ENCODE measurements around the gene CLOCK. TPM values are rescaled to one million over a fixed set of nuclear protein-coding genes. Genes with fewer than 3 reads are reported as not detected.

CLOCK gene
- total RNA-seq, 2 experiments from 2014 or later = 11.3 to 11.4 TPM

GRCh38 chr4:55517526-55518229 lies 29.0 kb downstream of the CLOCK start:
- peaks cover 14% of the 10 kb centered on the region for H3K36me3 Mint-ChIP-seq
- H3K9me3 Mint-ChIP-seq = peaks cover 7% of the 10 kb centered on the region
- no peak overlapping the region for H3K27ac Mint-ChIP-seq
- no peak overlapping the region for H3K4me3 Mint-ChIP-seq
- peaks cover 2% of the 10 kb centered on the region for H3K4me1 Mint-ChIP-seq
- H3K27me3 Mint-ChIP-seq = no peaks in the 10 kb centered on the region
- no peak for DNase-seq

DNA sequence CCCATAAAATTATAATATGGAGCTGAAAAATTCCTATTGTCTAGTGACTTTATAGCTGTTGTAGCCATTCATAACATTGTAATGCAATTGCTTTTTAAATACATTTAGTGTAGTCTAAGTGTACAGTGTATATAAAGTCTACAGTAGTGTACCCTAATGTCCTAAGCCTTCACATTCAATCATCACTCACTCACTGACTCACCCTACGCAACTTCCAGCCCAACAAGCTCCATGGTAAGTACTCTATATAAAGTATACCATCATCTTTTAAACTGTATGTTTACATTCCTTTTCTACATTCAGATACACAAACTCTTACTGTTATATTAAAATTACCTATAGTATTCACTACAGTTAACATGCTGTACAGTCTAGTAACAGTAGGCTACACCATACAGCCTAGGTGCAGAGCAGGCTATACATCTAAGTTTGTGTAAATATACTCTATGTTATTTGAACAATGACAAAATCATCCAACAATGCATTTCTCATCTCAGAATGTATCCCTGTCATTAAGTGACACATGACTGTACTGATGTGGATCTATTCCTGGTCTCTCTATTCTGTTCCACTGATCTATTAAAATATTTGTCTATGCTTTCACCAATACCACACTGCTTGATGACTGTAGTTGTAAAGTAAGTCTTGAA lies 33.7 kb downstream of the CLOCK start:
- Mint-ChIP-seq H3K27me3 (no peaks in the 10 kb centered on the region), H3K27ac (no peak overlapping the region)

GRCh38 chr4:55512077-55512476 lies 34.6 kb downstream of the CLOCK start:
- no peak overlapping the region for H3K27ac Mint-ChIP-seq
- H3K4me1 Mint-ChIP-seq = peaks cover 12% of the 10 kb centered on the region
- H3K4me3 Mint-ChIP-seq = no peak overlapping the region
- peaks cover 15% of the 10 kb centered on the region for H3K36me3 Mint-ChIP-seq
- H3K27me3 Mint-ChIP-seq = no peaks in the 10 kb centered on the region
- no peaks in the 10 kb centered on the region for H3K9me3 Mint-ChIP-seq
- DNase-seq = no peak

More for the DNA sequence above, 33.7 kb downstream of the CLOCK start:
- DNase-seq = no peak
- Mint-ChIP-seq H3K9me3 (peaks cover 1% of the 10 kb centered on the region), H3K4me1 (peaks cover 12% of the 10 kb centered on the region), H3K36me3 (peaks cover 14% of the 10 kb centered on the region), H3K4me3 (no peak overlapping the region)

DNA sequence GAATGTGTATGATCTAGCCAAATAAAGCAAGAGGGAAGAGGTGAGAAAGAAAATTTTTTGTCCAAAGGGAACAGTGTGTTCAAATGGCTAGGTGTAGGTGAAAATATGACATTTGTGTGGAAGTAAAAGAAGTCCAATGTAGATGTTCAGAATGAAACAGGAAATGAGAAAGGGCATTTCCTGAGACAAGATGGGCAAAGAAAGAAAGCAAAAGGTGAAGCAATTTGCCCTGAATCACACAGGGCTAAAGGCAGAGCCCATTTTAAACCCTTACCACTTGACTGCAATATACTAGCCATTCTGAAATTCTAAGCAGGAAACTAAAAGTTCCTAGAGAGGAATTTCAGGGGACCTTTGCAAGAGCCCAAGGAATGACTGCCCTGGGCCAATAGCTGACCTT lies 36.0 kb downstream of the CLOCK start:
- H3K4me1 Mint-ChIP-seq = peaks cover 10% of the 10 kb centered on the region
- no peak overlapping the region for H3K4me3 Mint-ChIP-seq
- no peak for DNase-seq
- no peaks in the 10 kb centered on the region for H3K9me3 Mint-ChIP-seq
- H3K27ac Mint-ChIP-seq = no peak overlapping the region
- H3K27me3 Mint-ChIP-seq = no peaks in the 10 kb centered on the region
- H3K36me3 Mint-ChIP-seq = peaks cover 15% of the 10 kb centered on the region

DNA sequence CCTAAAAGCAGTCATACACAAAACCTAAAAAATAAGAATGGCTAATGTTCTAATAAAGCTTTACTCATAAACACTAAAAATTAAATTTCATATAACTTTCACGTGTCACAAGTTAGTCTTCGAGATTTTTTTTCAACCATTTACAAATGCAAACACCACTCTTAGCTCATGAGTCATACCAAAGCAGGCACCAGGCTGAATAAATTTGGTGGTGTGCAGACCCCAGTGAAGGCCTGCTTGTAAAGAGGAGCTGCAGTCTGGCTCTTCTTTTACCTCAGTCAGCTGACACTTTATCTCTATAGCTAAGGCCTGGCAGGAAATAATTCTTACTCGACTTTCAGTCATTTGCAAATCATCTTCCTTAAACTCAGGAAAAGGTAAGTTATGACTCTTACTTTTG lies 37.4 kb downstream of the CLOCK start:
- no peak overlapping the region for H3K27ac Mint-ChIP-seq
- no peak overlapping the region for H3K4me3 Mint-ChIP-seq
- no peak for DNase-seq
- H3K9me3 Mint-ChIP-seq = no peaks in the 10 kb centered on the region
- peaks cover 10% of the 10 kb centered on the region for H3K4me1 Mint-ChIP-seq
- H3K27me3 Mint-ChIP-seq = no peaks in the 10 kb centered on the region
- H3K36me3 Mint-ChIP-seq = peaks cover 15% of the 10 kb centered on the region

GRCh38 chr4:55507612-55508011 lies 39.1 kb downstream of the CLOCK start:
- H3K27me3 Mint-ChIP-seq = no peaks in the 10 kb centered on the region

GRCh38 chr4:55503169-55503568 lies 43.5 kb downstream of the CLOCK start:
- H3K9me3 Mint-ChIP-seq = no peaks in the 10 kb centered on the region
- peaks cover 6% of the 10 kb centered on the region for H3K4me1 Mint-ChIP-seq
- no peak overlapping the region for H3K27ac Mint-ChIP-seq
- H3K4me3 Mint-ChIP-seq = no peak overlapping the region
- no peaks in the 10 kb centered on the region for H3K27me3 Mint-ChIP-seq
- peaks cover 16% of the 10 kb centered on the region for H3K36me3 Mint-ChIP-seq
- DNase-seq = no peak

More at GRCh38 chr4:55507612-55508011, 39.1 kb downstream of the CLOCK start:
- Mint-ChIP-seq H3K4me3 (no peak overlapping the region), H3K36me3 (peaks cover 20% of the 10 kb centered on the region), H3K4me1 (peaks cover 15% of the 10 kb centered on the region), H3K27ac (no peak overlapping the region), H3K9me3 (no peaks in the 10 kb centered on the region)
- no peak for DNase-seq

- Mint-ChIP-seq H3K27ac (no peak overlapping the region), H3K9me3 (no peaks in the 10 kb centered on the region), H3K36me3 (peaks cover 24% of the 10 kb centered on the region), H3K4me3 (no peak overlapping the region), H3K4me1 (peaks cover 8% of the 10 kb centered on the region), H3K27me3 (no peaks in the 10 kb centered on the region)
- no peak for DNase-seq
Observed at GRCh38 chr4:55500072-55500471, 46.6 kb downstream of the CLOCK start.

GRCh38 chr4:55499495-55499894 lies 47.2 kb downstream of the CLOCK start:
- Mint-ChIP-seq H3K4me3 (no peak overlapping the region), H3K27ac (no peak overlapping the region), H3K27me3 (no peaks in the 10 kb centered on the region), H3K4me1 (peaks cover 8% of the 10 kb centered on the region), H3K36me3 (peaks cover 27% of the 10 kb centered on the region), H3K9me3 (no peaks in the 10 kb centered on the region)
- no peak for DNase-seq

- no peak for DNase-seq
- H3K36me3 Mint-ChIP-seq = peaks cover 25% of the 10 kb centered on the region
- no peak overlapping the region for H3K27ac Mint-ChIP-seq
- peaks cover 5% of the 10 kb centered on the region for H3K4me1 Mint-ChIP-seq
- no peak overlapping the region for H3K4me3 Mint-ChIP-seq
- H3K27me3 Mint-ChIP-seq = no peaks in the 10 kb centered on the region
- H3K9me3 Mint-ChIP-seq = no peaks in the 10 kb centered on the region
Observed at GRCh38 chr4:55498051-55498450, 48.7 kb downstream of the CLOCK start.

DNA sequence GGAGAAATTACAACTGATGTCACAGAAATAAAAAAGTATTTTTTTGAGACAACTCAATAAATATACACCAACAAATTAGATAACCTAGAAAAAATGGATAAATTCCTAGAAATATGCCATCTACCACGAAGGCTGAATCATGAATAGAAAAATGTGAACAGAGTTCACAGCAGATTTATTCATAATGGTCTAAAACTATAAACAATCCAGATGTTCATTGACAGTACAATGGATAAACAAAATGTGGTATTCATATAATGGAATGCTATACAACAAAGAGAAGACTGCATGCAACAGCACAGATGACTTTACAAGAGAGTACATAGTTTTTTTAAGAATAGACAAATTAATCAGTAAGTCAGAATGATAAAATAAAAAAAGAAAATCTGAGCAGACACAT lies 55.2 kb downstream of the CLOCK start:
- H3K4me1 Mint-ChIP-seq = peaks cover 2% of the 10 kb centered on the region
- no peak overlapping the region for H3K4me3 Mint-ChIP-seq
- no peaks in the 10 kb centered on the region for H3K27me3 Mint-ChIP-seq
- peaks cover 2% of the 10 kb centered on the region for H3K9me3 Mint-ChIP-seq
- peaks cover 23% of the 10 kb centered on the region for H3K36me3 Mint-ChIP-seq
- DNase-seq = no peak
- H3K27ac Mint-ChIP-seq = no peak overlapping the region

GRCh38 chr4:55488716-55489115 lies 58.0 kb downstream of the CLOCK start:
- no peak overlapping the region for H3K27ac Mint-ChIP-seq
- peaks cover 2% of the 10 kb centered on the region for H3K9me3 Mint-ChIP-seq
- no peak for DNase-seq
- H3K4me3 Mint-ChIP-seq = no peak overlapping the region
- H3K36me3 Mint-ChIP-seq = peaks cover 14% of the 10 kb centered on the region
- H3K4me1 Mint-ChIP-seq = no peaks in the 10 kb centered on the region
- no peaks in the 10 kb centered on the region for H3K27me3 Mint-ChIP-seq

GRCh38 chr4:55485821-55486220 lies 60.9 kb downstream of the CLOCK start:
- H3K9me3 Mint-ChIP-seq = peaks cover 2% of the 10 kb centered on the region
- no peak for DNase-seq
- no peaks in the 10 kb centered on the region for H3K4me1 Mint-ChIP-seq
- no peaks in the 10 kb centered on the region for H3K27me3 Mint-ChIP-seq
- H3K4me3 Mint-ChIP-seq = no peak overlapping the region
- peaks cover 13% of the 10 kb centered on the region for H3K36me3 Mint-ChIP-seq
- no peak overlapping the region for H3K27ac Mint-ChIP-seq

GRCh38 chr4:55483315-55483714 lies 63.4 kb downstream of the CLOCK start:
- H3K36me3 Mint-ChIP-seq = peaks cover 8% of the 10 kb centered on the region
- no peaks in the 10 kb centered on the region for H3K4me1 Mint-ChIP-seq
- no peak overlapping the region for H3K4me3 Mint-ChIP-seq
- no peaks in the 10 kb centered on the region for H3K9me3 Mint-ChIP-seq
- no peak for DNase-seq
- no peaks in the 10 kb centered on the region for H3K27me3 Mint-ChIP-seq
- H3K27ac Mint-ChIP-seq = no peak overlapping the region

DNA sequence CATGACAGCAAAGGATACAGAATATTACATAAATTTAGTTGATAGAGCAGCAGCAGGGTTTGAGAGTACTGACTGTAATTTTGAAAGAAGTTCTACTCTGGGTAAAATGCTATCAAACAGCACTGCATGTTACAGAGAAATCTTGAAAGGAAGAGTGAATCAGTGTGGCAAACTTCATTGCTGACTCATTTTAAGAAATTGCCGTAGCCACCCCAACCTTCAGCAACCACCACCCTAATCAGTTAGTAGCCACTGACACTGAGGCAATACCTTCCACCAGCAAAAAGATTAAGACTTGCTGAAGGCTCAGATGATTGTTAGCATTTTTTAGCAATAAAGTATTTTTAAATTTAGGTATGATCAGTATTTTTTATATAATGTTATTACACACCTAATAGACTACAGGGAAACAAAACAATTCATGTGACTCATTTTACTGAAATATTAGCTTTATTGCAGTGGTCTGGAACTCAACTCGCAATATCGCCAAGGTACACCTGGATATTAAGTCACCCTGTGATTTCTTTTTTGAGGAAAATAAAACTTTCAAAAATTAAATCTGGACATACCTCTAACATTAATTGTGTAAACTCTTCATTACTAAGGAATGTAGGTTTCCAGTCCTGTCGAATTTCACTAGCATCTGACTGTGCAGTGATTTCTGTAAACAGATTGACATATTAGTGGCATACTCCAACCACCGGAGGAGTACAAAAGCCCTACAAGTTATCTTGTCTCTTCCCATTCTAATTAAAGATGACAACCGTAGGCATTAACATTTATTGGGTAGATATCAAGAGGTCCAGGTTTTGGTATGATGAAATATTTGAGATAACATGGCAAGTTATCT lies 71.1 kb downstream of the CLOCK start:
- no peak overlapping the region for H3K4me3 Mint-ChIP-seq
- H3K9me3 Mint-ChIP-seq = peaks cover 4% of the 10 kb centered on the region
- peaks cover 22% of the 10 kb centered on the region for H3K36me3 Mint-ChIP-seq
- H3K27ac Mint-ChIP-seq = no peak overlapping the region
- H3K27me3 Mint-ChIP-seq = no peaks in the 10 kb centered on the region
- H3K4me1 Mint-ChIP-seq = peaks cover 9% of the 10 kb centered on the region
- DNase-seq = peak; percentile 2

Data from activated naive CD8-positive, alpha-beta T cell treated with anti-CD3 and anti-CD28 coated beads for 36 hours (primary cell).